NCI-H187 (cell line): ENCODE data around the gene MS4A18.

ENCODE experiments used
- DNase-seq, 2 experiments: peaks; one replicate each; lab custom pipeline; 2025; lab: John Stamatoyannopoulos, UW

The MS4A18 gene

DNA sequence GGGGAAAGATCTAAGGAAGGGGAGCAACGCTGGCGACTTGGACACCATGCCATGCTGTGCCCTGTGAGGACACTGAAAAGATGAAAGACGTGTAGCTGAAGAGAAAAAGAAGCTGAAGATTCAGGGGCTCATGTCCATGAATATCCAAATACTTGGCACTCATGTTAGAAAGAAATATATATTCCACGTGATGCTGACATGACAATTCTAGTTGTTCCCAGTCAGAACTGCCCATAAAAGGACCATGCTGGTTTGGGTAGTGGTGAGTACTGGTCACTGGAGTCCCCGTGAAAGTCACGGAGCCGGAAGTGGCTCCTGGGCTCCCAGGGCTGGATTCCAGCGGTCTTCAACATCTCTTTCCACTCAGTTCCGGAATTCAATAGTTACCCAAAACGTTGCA, 42.0 kb downstream of the MS4A18 start:
- no peak for DNase-seq

DNA sequence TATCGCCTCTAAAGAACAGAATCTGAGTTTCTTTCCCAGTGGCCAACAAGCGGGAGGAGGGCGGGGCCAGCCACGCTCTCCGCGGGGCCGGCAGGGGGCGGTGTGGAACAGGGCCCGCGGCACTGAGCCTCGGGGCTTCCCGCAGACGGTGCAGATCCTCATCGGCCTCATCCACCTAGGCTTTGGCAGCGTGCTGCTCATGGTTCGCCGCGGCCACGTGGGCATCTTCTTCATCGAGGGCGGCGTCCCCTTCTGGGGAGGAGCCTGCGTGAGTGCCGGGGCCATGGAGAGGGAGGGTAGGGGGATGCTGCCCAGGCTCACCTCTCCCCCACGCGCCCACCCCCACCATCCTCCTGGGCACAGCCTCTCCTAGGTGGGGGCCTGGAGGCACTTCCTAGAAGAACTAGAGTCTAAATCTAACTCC, 42.9 kb downstream of the MS4A18 start:
- DNase-seq, result no peak

- no peak for DNase-seq
Observed at GRCh38 chr11:60768202-60768601, 43.7 kb downstream of the MS4A18 start.

GRCh38 chr11:60769273-60769672, 44.8 kb downstream of the MS4A18 start:
- DNase-seq, result no peak

DNA sequence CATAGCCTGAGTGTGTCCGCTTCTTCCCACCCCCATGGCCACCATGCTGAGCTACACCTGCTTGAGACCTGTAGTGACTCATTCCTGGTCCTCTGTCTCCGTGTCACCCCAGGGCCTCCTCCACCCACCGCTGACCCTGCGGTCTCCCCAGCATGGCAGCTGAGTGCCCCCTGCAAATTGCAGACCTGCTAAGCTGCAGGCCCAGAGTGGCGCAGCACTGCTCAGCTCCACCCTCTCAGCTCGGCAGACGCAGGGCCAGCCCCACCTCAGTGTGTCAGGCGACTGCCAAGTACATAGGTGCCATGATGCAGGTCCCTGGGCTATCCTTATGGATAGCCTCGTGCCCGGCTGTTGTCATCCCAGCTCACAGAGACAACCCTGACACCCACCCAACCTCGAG, 45.3 kb downstream of the MS4A18 start:
- no peak for DNase-seq

- DNase-seq, result no peak
Observed at GRCh38 chr11:60771146-60771545, 46.6 kb downstream of the MS4A18 start.

- DNase-seq, result no peak
Observed at GRCh38 chr11:60771879-60772525, 47.5 kb downstream of the MS4A18 start.

DNA sequence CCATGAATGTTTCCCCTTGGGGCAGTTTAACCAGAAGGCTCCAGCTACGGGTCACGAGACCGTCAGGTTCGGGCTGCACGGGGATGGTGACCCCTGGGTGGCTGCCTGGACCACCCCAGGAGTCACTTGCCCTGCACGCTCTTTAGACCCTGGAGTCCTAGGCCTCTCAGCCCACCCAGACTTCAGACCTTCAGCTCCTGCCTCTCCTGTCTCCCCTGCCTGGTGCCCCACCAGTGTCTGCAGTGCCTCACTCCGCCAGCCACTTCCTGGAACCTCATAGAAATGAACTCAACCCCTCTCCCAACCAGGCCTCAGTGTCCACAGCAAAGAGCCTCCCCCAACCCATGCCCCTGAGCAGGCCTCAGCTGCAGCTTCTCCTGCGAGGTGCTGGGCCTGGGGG, 48.1 kb downstream of the MS4A18 start:
- DNase-seq, result no peak

GRCh38 chr11:60774726-60775125, 50.2 kb downstream of the MS4A18 start:
- no peak for DNase-seq

GRCh38 chr11:60775420-60775961, 51.0 kb downstream of the MS4A18 start:
- peak; percentile 14 to 50 for DNase-seq

- no peak for DNase-seq
Observed at GRCh38 chr11:60776167-60776566, 51.6 kb downstream of the MS4A18 start.

DNA sequence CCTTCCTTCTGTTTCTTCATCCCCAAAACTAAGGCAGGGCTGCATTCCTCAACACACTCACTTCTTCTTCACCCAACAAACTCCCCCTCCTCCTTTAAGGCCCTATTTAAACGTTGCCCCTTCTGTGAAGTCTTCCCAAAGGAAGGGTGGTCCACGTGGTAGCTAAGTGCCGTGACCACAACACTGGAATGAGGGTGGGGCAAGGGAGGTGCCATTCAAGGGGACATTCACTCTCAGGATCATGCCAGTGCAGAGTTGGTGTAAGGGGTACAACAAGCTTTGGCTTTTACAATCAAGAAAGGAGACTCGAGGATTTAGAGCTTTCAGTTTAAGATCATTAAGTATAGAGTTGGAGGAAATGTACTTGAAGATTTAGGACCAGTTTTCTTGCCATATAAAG, 52.6 kb downstream of the MS4A18 start:
- no peak for DNase-seq

- no peak for DNase-seq
Observed at GRCh38 chr11:60777572-60777971, 53.1 kb downstream of the MS4A18 start.

DNA sequence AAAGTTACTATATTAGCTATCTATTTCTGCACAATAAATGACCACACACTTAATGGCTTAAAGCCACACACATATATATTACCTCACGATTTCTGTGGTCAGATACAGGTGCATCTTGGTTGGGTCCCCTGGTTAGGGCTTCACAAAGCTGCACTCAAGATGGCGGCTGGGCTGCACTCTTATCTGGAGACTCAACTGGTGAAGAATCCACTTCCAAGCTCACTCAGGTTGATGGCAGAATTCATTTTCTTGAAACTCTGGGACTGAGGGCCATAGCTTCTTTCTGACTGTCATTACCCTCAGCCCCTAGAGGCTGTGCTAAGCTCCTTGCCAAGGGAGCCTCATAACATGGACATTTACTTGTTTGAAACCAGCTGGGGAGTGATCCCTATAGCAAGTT, 55.5 kb downstream of the MS4A18 start:
- DNase-seq, result no peak

DNA sequence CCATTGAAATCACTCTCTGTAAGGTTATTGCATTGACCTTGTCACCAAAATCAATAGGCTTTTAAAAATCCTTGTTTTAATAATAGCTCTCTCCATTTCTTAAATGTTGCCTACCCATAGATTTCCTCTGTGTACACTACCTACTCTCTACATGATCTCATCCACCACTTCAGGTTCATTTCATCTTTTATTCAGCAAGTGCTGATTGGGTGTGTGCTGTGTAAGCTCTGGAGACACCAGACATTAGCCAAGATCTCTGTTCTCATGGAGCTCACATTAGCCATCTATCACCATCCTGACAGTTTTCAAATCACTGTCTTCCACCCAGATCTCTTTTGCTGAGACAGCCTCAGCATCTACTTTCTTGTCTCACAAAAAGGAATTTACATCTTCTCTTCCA, 56.3 kb downstream of the MS4A18 start:
- no peak for DNase-seq

DNA sequence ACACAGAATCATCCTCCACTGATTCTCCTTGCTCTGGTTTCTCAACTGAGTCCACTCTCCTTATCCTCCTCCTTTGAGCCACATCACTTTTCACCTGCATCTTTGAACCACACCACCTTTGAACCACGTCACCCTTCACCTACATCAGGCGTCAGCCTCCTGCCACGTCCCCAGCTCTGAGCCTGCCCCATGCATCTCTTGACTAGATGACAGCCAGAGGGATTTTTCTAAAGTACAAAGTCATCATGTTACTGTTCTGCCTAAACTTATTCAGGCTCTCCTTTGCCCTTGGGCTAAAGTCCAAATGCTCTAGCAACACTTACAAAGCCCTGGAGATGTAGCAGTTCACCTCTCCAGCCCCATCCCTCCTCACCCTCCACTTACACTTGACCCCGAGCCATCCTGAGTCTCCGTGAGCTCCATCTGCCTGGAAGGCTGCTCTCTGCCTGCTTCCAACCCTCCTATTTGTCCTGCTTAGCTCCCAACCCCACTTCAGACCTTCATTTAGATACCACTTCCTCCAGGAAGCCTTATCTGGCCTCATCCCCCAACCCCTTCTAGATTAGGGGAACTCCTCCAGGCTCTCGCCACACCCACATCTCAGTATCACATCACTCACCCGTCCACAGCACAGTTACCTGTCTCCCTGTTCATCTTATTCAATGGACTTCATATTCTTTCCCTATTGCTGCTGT, 56.9 kb downstream of the MS4A18 start:
- DNase-seq, result no peak

GRCh38 chr11:60781981-60782316, 57.4 kb downstream of the MS4A18 start:
- no peak for DNase-seq

DNA sequence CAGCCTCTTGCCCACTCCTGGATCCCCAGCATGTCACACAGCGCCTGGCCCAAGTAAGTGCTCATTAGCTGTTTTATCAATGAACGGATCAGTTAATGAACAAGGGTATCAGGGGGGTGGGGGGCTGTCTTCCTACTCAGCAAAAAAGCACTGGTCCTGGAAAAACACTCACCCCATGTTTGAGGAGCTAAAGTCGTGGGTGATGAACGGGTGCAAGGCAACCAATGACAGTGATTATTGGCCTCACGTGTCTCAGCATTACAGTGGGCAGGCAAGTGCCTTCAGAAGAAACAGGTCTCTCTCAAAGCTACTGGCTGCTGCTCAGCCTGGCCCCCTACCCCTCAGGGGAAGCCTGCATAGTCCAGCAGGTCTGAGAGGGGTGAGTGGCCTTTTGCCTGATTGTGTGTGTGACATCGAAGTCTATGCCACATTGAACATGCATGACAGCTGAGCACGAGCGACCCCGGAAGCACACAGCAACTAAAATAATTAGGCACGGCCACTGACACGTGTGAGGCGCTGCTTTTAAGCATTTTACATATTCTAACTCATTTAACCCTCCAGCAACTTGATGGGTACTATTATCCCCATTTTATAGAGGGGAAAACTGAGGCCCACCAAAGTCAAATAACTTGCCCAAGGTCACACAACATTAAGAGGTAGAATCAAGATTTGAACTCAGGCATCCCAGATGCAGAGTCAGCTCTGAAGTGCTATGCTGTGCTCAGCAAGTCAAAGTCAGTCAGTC, 58.0 kb downstream of the MS4A18 start:
- DNase-seq, result no peak

DNA sequence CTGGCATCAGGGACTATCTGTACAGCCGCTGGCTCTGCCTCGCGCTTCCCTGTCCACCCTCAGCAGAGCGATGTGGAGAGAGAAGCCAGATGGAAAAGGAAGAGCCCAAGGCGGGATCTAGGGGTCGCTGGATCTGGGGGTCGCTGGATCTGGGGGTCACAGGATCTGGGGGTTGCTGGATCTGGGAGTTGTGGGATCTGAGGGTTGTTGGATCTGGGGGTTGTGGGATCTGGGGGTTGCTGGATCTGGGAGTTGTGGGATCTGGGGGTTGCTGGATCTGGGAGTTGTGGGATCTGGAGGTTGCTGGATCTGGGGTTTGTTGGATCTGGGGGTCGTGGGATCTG, 58.6 kb downstream of the MS4A18 start:
- DNase-seq, result no peak

GRCh38 chr11:60783911-60784310, 59.4 kb downstream of the MS4A18 start:
- DNase-seq, result no peak

GRCh38 chr11:60785136-60785535, 60.6 kb downstream of the MS4A18 start, which contains the start of gene MS4A10:
Gene MS4A10, plus strand, starts transcription at chr11:60785333. Its CDS starts 5,003 bp downstream, at chr11:60790336.
- DNase-seq, result no peak

DNA sequence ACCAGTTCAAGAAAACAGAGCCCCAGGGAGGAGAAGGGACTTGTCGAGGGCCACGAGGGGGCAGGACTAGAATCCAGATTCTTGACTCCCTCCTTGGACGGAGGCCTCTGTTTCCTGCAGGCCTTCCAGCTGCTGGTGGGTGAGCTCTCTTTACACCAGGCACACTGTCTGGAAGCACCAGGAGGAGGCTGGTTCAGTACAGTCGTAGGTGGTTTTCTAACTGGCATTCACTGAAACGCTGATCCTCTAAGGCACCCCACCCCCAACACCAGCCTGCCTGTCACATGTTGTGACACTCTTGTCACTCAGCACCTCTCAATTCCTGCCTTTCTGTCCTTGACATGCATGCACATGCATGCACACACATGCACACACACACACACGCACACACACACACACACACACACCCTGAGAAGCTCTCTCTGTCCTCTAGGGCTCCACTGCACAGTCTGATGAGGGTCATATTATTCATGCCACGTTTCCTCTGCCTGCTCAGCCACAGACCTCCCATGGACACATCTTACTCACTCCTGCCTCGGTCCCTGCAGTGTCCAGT, 61.4 kb downstream of the MS4A18 start:
- no peak for DNase-seq
